ENCODE results near the gene ADCYAP1.

- TF ChIP-seq POLR2AphosphoS5 (IDR thresholded peaks at IDR 0.05) = no peak
- TF ChIP-seq EP300 (IDR thresholded peaks at IDR 0.05) = no peak
- TF ChIP-seq POLR2A (IDR thresholded peaks at IDR 0.05; ENCODE audit: low read depth) = no peak
- no peak for TF ChIP-seq CTCF (IDR thresholded peaks at IDR 0.05)
These were observed 4.4 kb downstream of the ADCYAP1 start for GRCh38 chr18:908758-909724.

Measured in esophagus muscularis mucosa (tissue), 4 donors.